Ovary (tissue), 9 donors: ENCODE data around the gene SDC4. TPM values are rescaled to one million over a fixed set of nuclear protein-coding genes. Genes with fewer than 3 reads are reported as not detected.
A peak's percentile ranks its signal among the peaks of the same experiment; 100 is the strongest.

ENCODE experiments used
- DNase-seq, 5 donors: peaks; one replicate each; pipeline ENCODE4 v3.0.0-alpha.2; 2019 to 2020
- H3K27ac ChIP-seq, 2 donors: fragments of 200-600 bp; one replicate each; pipeline versions ENCODE4 v1.5.1 to v1.8.0; 2019 to 2022
- H3K27me3 ChIP-seq: fragments of 200-600 bp; one replicate; pipeline ENCODE4 v1.8.0; 2022
- H3K36me3 ChIP-seq: fragments of 200-600 bp; sonication (generic); one replicate; pipeline ENCODE4 v1.5.1; 2019
- H3K4me1 ChIP-seq: one replicate; pipeline ENCODE4 v1.8.1; 2013; ENCODE audit warnings: mild to moderate bottlenecking, moderate library complexity; ENCODE audit not compliant: insufficient read depth
- H3K4me3 ChIP-seq: fragments of 200-600 bp; sonication (generic); one replicate; pipeline ENCODE4 v1.5.1; 2017
- H3K9me3 ChIP-seq, 2 donors: fragments of 200-600 bp in 1 of 2; sonication (generic) in 1 of 2; one replicate each; pipeline versions ENCODE4 v1.5.1 to v1.8.1; 2013 to 2019; ENCODE audit warnings: mild to moderate bottlenecking in 1 of 2, moderate library complexity in 1 of 2
- EP300 ChIP-seq: sonication (generic); formaldehyde crosslinking; IDR thresholded peaks from one replicate; pipeline ENCODE4 v1.6.1; 2017; ENCODE audit warnings: antibody characterized with exemption
- POLR2A ChIP-seq: fragments of 450-650 bp; IDR thresholded peaks from one replicate; pipeline ENCODE4 v1.6.1; 2017; ENCODE audit warnings: antibody characterized with exemption, mild to moderate bottlenecking, moderate library complexity
- WGBS, 3 donors: extraction: QIAGEN DNeasy Blood & Tissue Kit in 1 of 3; methylation state at CpG; one replicate each; pipeline versions ENCODE4 v1.1.5 to v1.1.7; 2013 to 2017; 5-methylcytosine and 5-hydroxymethylcytosine counted together
- intact Hi-C, 4 donors: fragments of 100-400 bp; cut with DNase I; formaldehyde crosslinking; loops; one replicate each; pipeline versions ENCODE4 v1.11.0 to v1.15.1; 2022 to 2023
- polyA plus RNA-seq, 2 donors: library from polyadenylated mRNA; stranded (reverse); fragments of 200-250 nt in 1 of 2; fragments of 350-450 nt in 1 of 2; fragmentation: Illumina TruSeq in 1 of 2; extraction: RNeasy Lipid Tissue Mini Kit (QIAGEN cat#74804) in 1 of 2; gene quantifications; one replicate each; pipeline ENCODE4 v1.2.3, GENCODE V29; 2013 to 2014
- total RNA-seq, 7 donors: library from RNA; depleted of rRNA in 2 of 7; stranded (reverse); fragments of >200 nt in 2 of 7; fragmentation: NEBNext Ultra II Directional in 3 of 7; extraction: Animal tissue kit (Norgen Biotek cat#: 25700) in 3 of 7; gene quantifications; one replicate each; pipeline versions ENCODE4 v1.1.0 to v1.2.4, GENCODE V29; 2016 to 2023
- TF ChIP-seq, protein P1 (sequence below), 3 donors: fragments of 450-650 bp in 2 of 3; fragments of 200-600 bp in 1 of 3; IDR thresholded peaks; one replicate each; pipeline versions ENCODE4 v1.5.1 to v1.8.0; 2016 to 2022; ENCODE audit warnings: antibody characterized with exemption in 3 of 3, mild to moderate bottlenecking in 1 of 3
- donor health status: DM: no; HTN: no; CAD: no; lungs with moderate emphysema.
- donor health status: DM: no; HTN: no; CAD: no.
- donor health status: Bipolar disorder and iron deficiency.
- donor health status: DM: yes; HTN: yes; CAD: no.
- donor health status: DM: no; HTN: no; CAD: no.
- donor health status: DM: yes; HTN: yes; CAD: no.

SDC4 gene
- total and polyA plus RNA-seq, 9 donors, result 12.9 to 269 (median 45.9) TPM

DNA sequence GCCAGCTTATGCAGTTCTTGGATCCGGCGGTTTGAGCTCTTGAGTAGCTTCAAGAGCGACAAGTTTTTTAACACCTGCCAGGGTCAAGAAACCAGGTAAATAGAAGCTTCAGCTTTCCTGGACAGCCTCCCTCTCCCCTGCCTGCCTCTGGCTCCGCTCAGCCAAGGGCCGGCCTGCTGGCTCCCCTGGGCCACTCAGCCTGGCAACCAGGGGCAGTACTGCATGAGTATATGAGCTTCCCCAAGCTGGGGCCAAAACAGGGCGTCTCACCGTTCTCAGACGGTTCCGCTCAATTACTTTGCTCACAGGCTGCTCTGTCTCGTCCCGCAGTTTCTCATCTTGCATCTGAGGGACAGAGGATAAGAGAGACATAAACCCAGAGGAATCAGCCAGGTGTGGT is 29.0 kb upstream of the SDC4 start:
- H3K36me3 ChIP-seq, result no peaks in the 10 kb centered on the region
- H3K27me3 ChIP-seq, result no peaks in the 10 kb centered on the region
- intact Hi-C loops, result loop anchor here in 1 of 4 donors (10.0 kb wide), 1 partner anchor 48 kb away; no protein-coding TSS in a partner anchor
- TF ChIP-seq, protein P1, sequence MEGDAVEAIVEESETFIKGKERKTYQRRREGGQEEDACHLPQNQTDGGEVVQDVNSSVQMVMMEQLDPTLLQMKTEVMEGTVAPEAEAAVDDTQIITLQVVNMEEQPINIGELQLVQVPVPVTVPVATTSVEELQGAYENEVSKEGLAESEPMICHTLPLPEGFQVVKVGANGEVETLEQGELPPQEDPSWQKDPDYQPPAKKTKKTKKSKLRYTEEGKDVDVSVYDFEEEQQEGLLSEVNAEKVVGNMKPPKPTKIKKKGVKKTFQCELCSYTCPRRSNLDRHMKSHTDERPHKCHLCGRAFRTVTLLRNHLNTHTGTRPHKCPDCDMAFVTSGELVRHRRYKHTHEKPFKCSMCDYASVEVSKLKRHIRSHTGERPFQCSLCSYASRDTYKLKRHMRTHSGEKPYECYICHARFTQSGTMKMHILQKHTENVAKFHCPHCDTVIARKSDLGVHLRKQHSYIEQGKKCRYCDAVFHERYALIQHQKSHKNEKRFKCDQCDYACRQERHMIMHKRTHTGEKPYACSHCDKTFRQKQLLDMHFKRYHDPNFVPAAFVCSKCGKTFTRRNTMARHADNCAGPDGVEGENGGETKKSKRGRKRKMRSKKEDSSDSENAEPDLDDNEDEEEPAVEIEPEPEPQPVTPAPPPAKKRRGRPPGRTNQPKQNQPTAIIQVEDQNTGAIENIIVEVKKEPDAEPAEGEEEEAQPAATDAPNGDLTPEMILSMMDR (IDR thresholded peaks at IDR 0.05), result no peak
- TF ChIP-seq POLR2A (no peak), EP300 (no peak)
- DNase-seq, result no peak
- H3K4me3 ChIP-seq, result no peak overlapping the region
- no peak overlapping the region for H3K27ac ChIP-seq
- WGBS, 3 donors, result 82 to 90% (median 85%) methylated on average over 11 of the region's 11 CpGs
- H3K4me1 ChIP-seq, result peaks cover 5% of the 10 kb centered on the region
- H3K9me3 ChIP-seq, result no peaks in the 10 kb centered on the region

DNA sequence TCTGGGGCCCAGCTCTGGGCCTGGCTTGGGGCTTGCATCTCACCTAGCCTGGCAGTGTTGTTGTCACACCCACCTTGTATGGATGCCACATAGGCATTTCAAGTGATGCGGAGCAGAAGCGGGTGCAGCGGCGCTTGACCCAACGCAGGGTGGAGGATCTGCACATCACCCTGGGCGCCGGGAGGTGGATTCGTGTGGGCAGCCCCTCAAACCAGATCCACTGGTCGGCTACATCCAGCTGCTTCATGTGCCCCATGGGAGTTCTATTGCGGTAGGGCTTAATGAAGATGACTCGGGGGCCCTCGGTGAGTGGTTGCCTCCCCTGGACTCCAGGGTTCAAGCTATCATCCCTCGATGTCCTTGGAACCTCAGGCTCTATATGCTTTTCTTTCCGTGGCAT is 26.7 kb upstream of the SDC4 start:
- H3K27ac ChIP-seq, result no peak overlapping the region
- intact Hi-C loops, result loop anchor here in 3 of 4 donors (5.0 to 10.0 kb wide), 3 partner anchors 42 to 62 kb away; partner anchors contain the start of gene PIGT (in 1 of the 3)
- WGBS, 3 donors, result 93 to 94% (median 93%) methylated on average over 14 of the region's 14 CpGs

DNA sequence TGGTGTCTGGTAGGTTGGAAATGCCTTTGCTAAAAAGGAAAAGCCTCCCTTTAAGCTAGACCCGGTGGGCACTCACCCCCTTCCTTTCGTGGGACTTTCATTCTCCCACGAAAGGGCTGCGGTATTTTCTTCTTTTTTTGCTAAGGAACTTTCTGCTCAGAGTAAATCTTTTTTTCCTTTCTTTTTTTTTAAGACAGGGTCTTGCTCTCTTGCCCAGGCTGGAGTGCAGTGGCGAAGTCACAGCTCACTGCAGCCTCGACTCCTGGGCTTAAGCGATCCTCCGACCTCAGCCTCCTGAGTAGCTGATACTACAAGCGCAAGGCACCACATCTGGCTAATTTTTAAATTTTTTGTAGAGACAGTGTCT is 25.9 kb upstream of the SDC4 start:
- Histone ChIP-seq H3K9me3 (no peaks in the 10 kb centered on the region), H3K4me1 (peaks cover 5% of the 10 kb centered on the region), H3K27ac (no peak overlapping the region), H3K4me3 (peak overlapping the region; percentile 45), H3K27me3 (no peaks in the 10 kb centered on the region), H3K36me3 (no peaks in the 10 kb centered on the region)
- no peak for DNase-seq
- intact Hi-C loops, result loop anchor here in 3 of 4 donors (5.0 to 10.0 kb wide), 3 partner anchors 43 to 63 kb away; partner anchors contain the start of gene PIGT (in 1 of the 3)
- TF ChIP-seq POLR2A, result no peak
- TF ChIP-seq, protein P1 (IDR thresholded peaks at IDR 0.05), result no peak
- no peak for TF ChIP-seq EP300
- WGBS, 3 donors, result 62 to 65% (median 65%) methylated on average over 9 of the region's 9 CpGs

More for the DNA sequence above, 26.7 kb upstream of the SDC4 start:
- H3K4me3 ChIP-seq, result no peak overlapping the region
- H3K27me3 ChIP-seq, result no peaks in the 10 kb centered on the region
- no peaks in the 10 kb centered on the region for H3K36me3 ChIP-seq
- TF ChIP-seq POLR2A (no peak), EP300 (no peak)
- TF ChIP-seq, protein P1 (IDR thresholded peaks at IDR 0.05), result no peak
- peaks cover 5% of the 10 kb centered on the region for H3K4me1 ChIP-seq
- no peaks in the 10 kb centered on the region for H3K9me3 ChIP-seq
- DNase-seq, result no peak

DNA sequence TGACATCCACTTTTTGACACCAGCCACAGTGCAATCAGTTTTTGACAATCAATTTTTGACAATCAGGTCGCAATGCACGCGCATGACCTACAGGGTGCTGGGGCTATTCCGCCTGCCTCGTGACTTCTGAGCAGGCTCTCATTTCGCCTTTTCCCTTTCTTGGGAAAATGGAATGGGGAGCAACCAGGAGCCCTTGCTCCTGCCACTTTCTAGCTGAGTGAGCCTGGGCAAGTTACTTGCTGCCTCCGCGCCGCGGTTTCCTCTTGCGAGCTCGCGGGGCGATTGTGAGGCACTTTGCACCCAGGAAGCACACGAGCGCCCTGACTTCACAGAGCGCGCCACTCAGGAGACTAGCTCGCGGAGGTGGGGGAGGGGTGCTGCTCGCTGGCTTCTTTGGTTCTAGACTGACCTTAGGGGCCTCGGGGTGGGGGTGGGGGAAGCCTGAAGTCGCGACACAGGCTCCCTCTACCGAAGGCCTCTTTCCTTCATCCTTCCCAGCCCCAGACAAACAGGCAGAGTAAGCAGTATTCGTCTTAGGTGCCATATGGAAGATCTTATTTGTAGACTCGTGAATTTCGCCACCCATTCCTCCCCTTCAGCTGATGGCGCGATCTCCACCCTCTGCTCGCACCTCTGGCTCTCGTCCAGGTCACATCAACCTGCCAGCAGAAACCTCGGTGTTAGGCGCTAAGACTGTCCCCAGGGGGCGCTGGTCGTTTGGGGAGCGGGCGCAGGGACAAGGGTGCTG is 25.3 kb upstream of the SDC4 start:
- no peak for TF ChIP-seq EP300
- TF ChIP-seq, protein P1 (IDR thresholded peaks at IDR 0.05), result peak; percentile 57 to 79 (median 58)
- Histone ChIP-seq H3K36me3 (no peaks in the 10 kb centered on the region), H3K27ac (peak overlapping the region in 1 of 2 donors; percentile 44), H3K9me3 (no peaks in the 10 kb centered on the region), H3K27me3 (no peaks in the 10 kb centered on the region), H3K4me1 (peaks cover 5% of the 10 kb centered on the region), H3K4me3 (peak overlapping the region; percentile 45)
- 8 to 14% (median 12%) methylated on average over 37 to 38 of the region's 38 CpGs for WGBS, 3 donors
- intact Hi-C loops, result loop anchor here in 3 of 4 donors (5.0 to 10.0 kb wide), 3 partner anchors 44 to 64 kb away; partner anchors contain the start of gene PIGT (in 1 of the 3)
- peak; percentile 80 to 88 (median 87) for DNase-seq
